OCI-LY1 (cell line): Measurements from ENCODE around the gene TRA2A.
"Not testable (repeated sequence)": the region's sequence is repeated elsewhere in the genome, so short reads cannot be mapped to it uniquely, and the experiment has no call there.

Experiments
- H2AFZ ChIP-seq: fragments of 200-600 bp; sonication (generic), shearing (Covaris generic); 2 replicates; pipeline ENCODE4 v1.6.0; 2014; ENCODE audit warnings: antibody characterized with exemption, mild to moderate bottlenecking, low read length
- H3F3A ChIP-seq: fragments of 200-600 bp; sonication (generic), shearing (Covaris generic); 2 replicates; pipeline ENCODE4 v1.6.0; 2014; ENCODE audit warnings: mild to moderate bottlenecking, antibody characterized with exemption, low read length, moderate library complexity; ENCODE audit not compliant: insufficient read depth
- H3K27ac ChIP-seq: fragments of 200-600 bp; sonication (generic); 2 replicates; pipeline ENCODE4 v1.5.1; 2014; ENCODE audit warnings: low read length, mixed run types, mild to moderate bottlenecking, low read depth; ENCODE audit not compliant: poor library complexity, severe bottlenecking
- H3K27me3 ChIP-seq: fragments of 200-600 bp; sonication (generic); 2 replicates; pipeline ENCODE4 v1.6.0; 2014; ENCODE audit warnings: antibody characterized with exemption, mild to moderate bottlenecking, low read length, moderate library complexity; ENCODE audit not compliant: insufficient read depth
- H3K36me3 ChIP-seq: fragments of 200-600 bp; sonication (generic); 2 replicates; pipeline ENCODE4 v1.6.1; 2014; ENCODE audit warnings: mild to moderate bottlenecking, antibody characterized with exemption, low read length, moderate library complexity, mixed read lengths; ENCODE audit not compliant: insufficient read depth
- H3K4me1 ChIP-seq: fragments of 200-600 bp; sonication (generic); 2 replicates; pipeline ENCODE4 v1.5.1; 2014; ENCODE audit warnings: mild to moderate bottlenecking, low read length, moderate library complexity; ENCODE audit not compliant: insufficient read depth, severe bottlenecking
- H3K4me2 ChIP-seq: fragments of 200-600 bp; sonication (generic), shearing (Covaris generic); 2 replicates; pipeline ENCODE4 v1.6.1; 2014; ENCODE audit warnings: low read length
- H3K4me3 ChIP-seq: fragments of 200-600 bp; sonication (generic); 2 replicates; pipeline ENCODE4 v1.5.1; 2014; ENCODE audit warnings: low read length, low read depth, mild to moderate bottlenecking, mixed read lengths; ENCODE audit not compliant: poor library complexity, severe bottlenecking
- H3K79me2 ChIP-seq: fragments of 200-600 bp; shearing (Covaris generic); 2 replicates; pipeline ENCODE4 v1.6.1; 2016; ENCODE audit warnings: mixed run types, low read length, mixed read lengths; ENCODE audit not compliant: insufficient read depth
- H3K9ac ChIP-seq: fragments of 200-600 bp; sonication (generic), shearing (Covaris generic); 2 replicates; pipeline ENCODE4 v1.6.1; 2014; ENCODE audit warnings: mild to moderate bottlenecking, low read length, mixed read lengths
- H3K9me2 ChIP-seq: fragments of 200-600 bp; sonication (generic), shearing (Covaris generic); 2 replicates; pipeline ENCODE4 v1.6.1; 2014; ENCODE audit warnings: low read depth, mild to moderate bottlenecking, low read length, mixed read lengths
- H3K9me3 ChIP-seq: fragments of 200-600 bp; shearing (Covaris generic); 2 replicates; pipeline ENCODE4 v1.6.1; 2014; ENCODE audit warnings: low read length, mixed read lengths
- H4K20me1 ChIP-seq: fragments of 200-600 bp; sonication (generic), shearing (Covaris generic); 2 replicates; pipeline ENCODE4 v1.6.0; 2016; ENCODE audit warnings: mild to moderate bottlenecking, low read length; ENCODE audit not compliant: insufficient read depth
- EZH2 ChIP-seq: fragments of 200-600 bp; sonication (generic), shearing (Covaris generic); IDR thresholded peaks from 2 replicates; pipeline ENCODE4 v1.8.0; 2017; ENCODE audit warnings: borderline replicate concordance, mixed run types, mild to moderate bottlenecking, antibody characterized with exemption, low read length, moderate library complexity, mixed read lengths
- TF ChIP-seq, protein P1 (sequence below): fragments of 200-600 bp; sonication (generic), shearing (Covaris generic); IDR thresholded peaks from 2 replicates; pipeline ENCODE4 v1.5.1; 2017; ENCODE audit warnings: mild to moderate bottlenecking, antibody characterized with exemption, low read length, moderate library complexity, mixed read lengths

The TRA2A gene

DNA sequence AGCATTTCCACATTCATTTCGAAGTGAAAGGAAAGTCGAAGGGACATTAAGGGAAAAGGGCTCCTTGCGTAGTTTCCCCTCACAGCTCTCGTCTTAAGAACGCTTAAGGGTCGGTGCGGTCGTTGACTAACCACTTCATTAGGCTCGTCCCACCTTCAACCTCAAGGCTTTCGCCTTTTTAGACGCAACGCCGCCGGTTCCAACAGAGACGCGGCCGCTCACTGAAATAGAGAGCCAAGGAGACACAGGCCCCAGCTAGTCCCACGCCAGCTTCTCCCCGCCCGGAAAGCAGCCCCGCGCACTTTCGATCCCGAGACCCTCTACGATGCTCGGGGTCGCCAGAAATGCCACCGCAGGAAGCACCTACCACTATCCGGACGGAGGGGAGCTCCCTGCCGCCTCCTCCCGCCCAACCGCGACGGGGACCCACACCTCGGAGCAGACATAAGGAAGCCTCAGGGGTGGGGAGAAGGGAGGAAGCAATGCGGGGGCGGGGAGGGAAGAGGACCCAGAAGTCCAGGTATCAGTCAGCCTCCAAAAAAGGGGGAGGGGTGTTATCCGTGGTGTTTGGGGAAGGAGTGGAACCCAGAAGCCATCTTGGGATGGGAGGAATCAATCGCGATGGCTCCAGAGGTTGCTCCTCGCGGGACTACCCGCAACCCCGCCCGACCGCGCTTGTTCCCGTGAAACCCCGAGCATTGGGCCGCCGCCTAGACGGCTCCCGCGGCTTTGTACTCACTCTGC lies 559 bp downstream of the TRA2A start:
- Histone ChIP-seq H3K9me3 (no peaks in the 10 kb centered on the region), H3K9ac (peak overlapping the region; percentile 94), H2AFZ (no peak overlapping the region), H3K27ac (peak overlapping the region; percentile 87), H4K20me1 (peaks cover 8% of the 10 kb centered on the region), H3F3A (0 out of 2 replicates have a peak, but pooled peaks cover 6% of the 10 kb centered on the region), H3K4me3 (peak overlapping the region; percentile 84), H3K79me2 (peaks cover 56% of the 10 kb centered on the region), H3K4me1 (peaks cover 52% of the 10 kb centered on the region), H3K36me3 (peaks cover 44% of the 10 kb centered on the region), H3K4me2 (peak overlapping the region; percentile 81), H3K9me2 (no peaks in the 10 kb centered on the region), H3K27me3 (no peaks in the 10 kb centered on the region)
- no peak for TF ChIP-seq EZH2
- TF ChIP-seq, protein P1, sequence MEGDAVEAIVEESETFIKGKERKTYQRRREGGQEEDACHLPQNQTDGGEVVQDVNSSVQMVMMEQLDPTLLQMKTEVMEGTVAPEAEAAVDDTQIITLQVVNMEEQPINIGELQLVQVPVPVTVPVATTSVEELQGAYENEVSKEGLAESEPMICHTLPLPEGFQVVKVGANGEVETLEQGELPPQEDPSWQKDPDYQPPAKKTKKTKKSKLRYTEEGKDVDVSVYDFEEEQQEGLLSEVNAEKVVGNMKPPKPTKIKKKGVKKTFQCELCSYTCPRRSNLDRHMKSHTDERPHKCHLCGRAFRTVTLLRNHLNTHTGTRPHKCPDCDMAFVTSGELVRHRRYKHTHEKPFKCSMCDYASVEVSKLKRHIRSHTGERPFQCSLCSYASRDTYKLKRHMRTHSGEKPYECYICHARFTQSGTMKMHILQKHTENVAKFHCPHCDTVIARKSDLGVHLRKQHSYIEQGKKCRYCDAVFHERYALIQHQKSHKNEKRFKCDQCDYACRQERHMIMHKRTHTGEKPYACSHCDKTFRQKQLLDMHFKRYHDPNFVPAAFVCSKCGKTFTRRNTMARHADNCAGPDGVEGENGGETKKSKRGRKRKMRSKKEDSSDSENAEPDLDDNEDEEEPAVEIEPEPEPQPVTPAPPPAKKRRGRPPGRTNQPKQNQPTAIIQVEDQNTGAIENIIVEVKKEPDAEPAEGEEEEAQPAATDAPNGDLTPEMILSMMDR, result no peak

DNA sequence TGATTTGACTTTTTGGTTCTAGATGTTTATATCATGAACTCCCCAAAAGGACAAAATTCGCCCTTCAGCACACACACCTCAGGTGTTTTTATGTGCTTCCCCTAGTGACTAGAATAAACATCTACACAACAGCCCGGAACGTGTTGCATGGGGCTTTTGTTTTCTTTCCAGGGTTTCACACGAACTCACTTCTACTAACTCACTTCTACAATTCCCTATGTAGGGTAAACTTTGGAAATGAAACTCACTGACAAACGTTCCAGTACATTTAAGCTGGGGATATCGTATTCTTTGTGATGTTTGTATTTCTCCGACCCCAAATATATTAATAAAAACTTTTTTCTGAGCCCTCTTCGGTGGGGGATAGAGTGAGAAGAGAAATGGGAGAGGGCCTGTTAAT lies 1.4 kb downstream of the TRA2A start:
- H3K27me3 ChIP-seq, result no peaks in the 10 kb centered on the region
- H3F3A ChIP-seq, result 0 out of 2 replicates have a peak, but pooled peaks cover 6% of the 10 kb centered on the region
- H3K4me2 ChIP-seq, result peak overlapping the region; percentile 81
- peak overlapping the region; percentile 87 for H3K27ac ChIP-seq
- no peak overlapping the region for H2AFZ ChIP-seq
- peak overlapping the region; percentile 94 for H3K9ac ChIP-seq
- peaks cover 61% of the 10 kb centered on the region for H3K4me1 ChIP-seq
- H3K36me3 ChIP-seq, result peaks cover 52% of the 10 kb centered on the region
- peaks cover 64% of the 10 kb centered on the region for H3K79me2 ChIP-seq
- TF ChIP-seq EZH2, result no peak
- TF ChIP-seq, protein P1, result 0 out of 2 replicates have a peak, but pooled peaks have one; percentile 25
- no peaks in the 10 kb centered on the region for H3K9me3 ChIP-seq
- peaks cover 8% of the 10 kb centered on the region for H4K20me1 ChIP-seq
- peak overlapping the region; percentile 84 for H3K4me3 ChIP-seq
- no peaks in the 10 kb centered on the region for H3K9me2 ChIP-seq

DNA sequence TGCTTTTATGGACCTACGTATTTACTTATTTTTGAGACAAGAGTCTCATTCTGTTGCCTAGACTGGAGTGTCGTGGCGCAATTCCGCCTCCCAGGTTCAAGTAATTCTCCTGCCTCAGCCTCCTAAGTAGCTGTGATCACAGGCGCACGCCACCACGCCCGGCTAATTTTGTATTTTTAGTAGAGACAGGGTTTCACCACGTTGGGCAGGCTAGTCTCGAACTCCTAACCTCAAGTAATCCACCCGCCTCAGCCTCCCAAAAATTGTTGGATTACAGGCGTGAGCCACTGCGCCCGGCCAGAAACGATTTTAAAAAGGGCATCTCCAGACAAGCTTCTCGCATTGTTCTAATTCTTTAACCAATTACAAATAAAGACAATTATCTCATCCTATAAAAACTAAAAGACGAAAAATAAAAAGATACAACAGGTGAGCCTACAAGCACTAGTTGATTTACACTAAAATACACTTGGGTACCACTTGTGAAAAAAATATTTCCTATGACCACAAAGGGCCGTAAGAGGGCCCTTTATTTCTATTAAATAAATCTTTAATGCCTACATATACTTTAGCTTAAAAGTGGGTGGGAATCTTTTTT lies 2.4 kb downstream of the TRA2A start:
- peaks cover 8% of the 10 kb centered on the region for H4K20me1 ChIP-seq
- peaks cover 71% of the 10 kb centered on the region for H3K4me1 ChIP-seq
- no peak overlapping the region for H2AFZ ChIP-seq
- no peaks in the 10 kb centered on the region for H3K9me3 ChIP-seq
- H3K9me2 ChIP-seq, result no peaks in the 10 kb centered on the region
- no peaks in the 10 kb centered on the region for H3K27me3 ChIP-seq
- H3K9ac ChIP-seq, result peak overlapping the region; percentile 94; the same call in 1 of the 2 replicates
- H3K79me2 ChIP-seq, result peaks cover 74% of the 10 kb centered on the region
- no peak overlapping the region for H3K27ac ChIP-seq
- peak overlapping the region; percentile 81 for H3K4me2 ChIP-seq
- H3K36me3 ChIP-seq, result peaks cover 52% of the 10 kb centered on the region
- H3K4me3 ChIP-seq, result peak overlapping the region; percentile 84
- TF ChIP-seq EZH2, result no peak
- TF ChIP-seq, protein P1, result no peak
- 0 out of 2 replicates have a peak, but pooled peaks cover 6% of the 10 kb centered on the region for H3F3A ChIP-seq

DNA sequence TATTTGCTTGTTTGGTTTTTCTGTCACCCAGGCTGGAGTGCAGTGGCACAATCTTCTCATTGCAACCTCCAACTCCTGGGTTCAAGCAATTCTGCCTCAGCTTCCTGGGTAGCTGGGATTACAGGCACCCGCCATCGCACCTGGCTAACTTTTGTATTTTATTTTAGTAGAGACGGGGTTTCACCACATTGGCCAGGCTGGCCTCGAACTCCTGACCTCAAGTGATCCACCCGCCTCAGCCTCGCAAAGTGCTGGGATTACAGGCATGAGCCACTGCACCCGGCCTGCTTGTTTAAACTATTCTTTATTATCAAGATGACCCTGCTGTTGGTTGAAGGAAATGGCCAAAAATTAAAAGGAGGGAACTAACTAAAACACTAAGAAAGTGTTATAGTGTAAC lies 6.2 kb downstream of the TRA2A start:
- H4K20me1 ChIP-seq, result peaks cover 20% of the 10 kb centered on the region
- not testable (repeated sequence) for H3F3A ChIP-seq, H3K27me3 ChIP-seq, H3K27ac ChIP-seq, H3K4me3 ChIP-seq, H2AFZ ChIP-seq, H3K9ac ChIP-seq, H3K9me2 ChIP-seq, H3K9me3 ChIP-seq
- H3K4me2 ChIP-seq, result peak overlapping the region; percentile 81; the same call in 1 of the 2 replicates
- H3K79me2 ChIP-seq, result peaks cover 100% of the 10 kb centered on the region
- H3K36me3 ChIP-seq, result peaks cover 73% of the 10 kb centered on the region
- H3K4me1 ChIP-seq, result peaks cover 70% of the 10 kb centered on the region
